SK-N-SH (cell line): Measurements from ENCODE around the gene MRPL36. TPM values are rescaled to one million over a fixed set of nuclear protein-coding genes. Genes with fewer than 3 reads are reported as not detected.

Source experiments
- CTCF ChIA-PET: fragments of 300-600, 350-600 bp; formaldehyde crosslinking; extraction: SDS; loops from one replicate; lab custom pipeline; 2021; lab: Yijun Ruan, JAX
- POLR2A ChIA-PET: fragments of 350-600 bp; sonication (Branson Sonifier 250); formaldehyde crosslinking; extraction: SDS; loops from one replicate; lab custom pipeline; 2020; ENCODE audit warnings: antibody characterized with exemption, inconsistent platforms; lab: Yijun Ruan, JAX
- DNase-seq: peaks from one replicate; pipeline ENCODE4 v3.0.0; 2012
- H2AFZ ChIP-seq: fragments of 200-600 bp; sonication (generic); 2 replicates; pipeline ENCODE4 v1.8.1; 2016; ENCODE audit warnings: antibody characterized with exemption, mild to moderate bottlenecking, low read depth
- H3F3A ChIP-seq: fragments of 200-600 bp; sonication (generic); replicated peaks from 2 replicates; pipeline ENCODE3; 2016; ENCODE audit warnings: antibody characterized with exemption, mild to moderate bottlenecking; ENCODE audit not compliant: insufficient read depth
- H3K27ac ChIP-seq, 2 experiments: fragments of 200-500 bp in 1 of 2; fragments of 200-600 bp in 1 of 2; sonication (Bioruptor generic) in 1 of 2; sonication (generic), shearing (Covaris generic) in 1 of 2; 2 replicates each; pipeline versions ENCODE4 v1.5.1 to v1.6.1; 2014 to 2016; ENCODE audit warnings: low read depth in 2 of 2, inconsistent platforms in 1 of 2, low read length in 1 of 2, mild to moderate bottlenecking in 1 of 2, mixed read lengths in 1 of 2
- H3K27me3 ChIP-seq: fragments of 200-600 bp; sonication (generic), shearing (Covaris generic); 2 replicates; pipeline ENCODE4 v1.6.1; 2016; ENCODE audit warnings: mixed run types; ENCODE audit not compliant: insufficient read depth
- H3K36me3 ChIP-seq, 2 experiments: fragments of 200-500 bp in 1 of 2; fragments of 200-600 bp in 1 of 2; sonication (Bioruptor generic) in 1 of 2; sonication (generic) in 1 of 2; replicated peaks in 1 of 2; 2 replicates each; pipeline versions ENCODE3 to v1.5.1; 2014 to 2016; ENCODE audit warnings: low read length in 1 of 2, mild to moderate bottlenecking in 1 of 2; ENCODE audit not compliant: insufficient read depth in 2 of 2, control insufficient read depth in 1 of 2
- H3K4me1 ChIP-seq, 2 experiments: fragments of 200-500 bp in 1 of 2; fragments of 200-600 bp in 1 of 2; sonication (Bioruptor generic) in 1 of 2; sonication (generic), shearing (Covaris generic) in 1 of 2; 2 replicates each; pipeline versions ENCODE4 v1.5.1 to v1.6.1; 2014 to 2016; ENCODE audit warnings: low read depth in 1 of 2, low read length in 1 of 2, mixed run types in 1 of 2; ENCODE audit not compliant: insufficient read depth in 2 of 2, control insufficient read depth in 1 of 2
- H3K4me2 ChIP-seq: fragments of 200-600 bp; sonication (generic), shearing (Covaris generic); 2 replicates; pipeline ENCODE4 v1.6.1; 2017; ENCODE audit warnings: mixed run types
- H3K4me3 ChIP-seq, 2 experiments: fragments of 200-500 bp in 1 of 2; fragments of 200-600 bp in 1 of 2; sonication (Bioruptor generic) in 1 of 2; sonication (generic), shearing (Covaris generic) in 1 of 2; 2 replicates each; pipeline versions ENCODE4 v1.5.1 to v1.8.1; 2014 to 2016; ENCODE audit warnings: low read depth in 2 of 2, inconsistent platforms in 1 of 2, low read length in 1 of 2, mild to moderate bottlenecking in 1 of 2, mixed read lengths in 1 of 2, moderate library complexity in 1 of 2
- H3K79me2 ChIP-seq: fragments of 200-600 bp; sonication (generic); 2 replicates; pipeline ENCODE4 v1.8.1; 2017; ENCODE audit warnings: mild to moderate bottlenecking; ENCODE audit not compliant: insufficient read depth
- H3K9ac ChIP-seq: fragments of 200-600 bp; sonication (generic); 2 replicates; pipeline ENCODE4 v1.6.1; 2017; ENCODE audit warnings: mixed run types
- H3K9me2 ChIP-seq: fragments of 200-600 bp; sonication (generic); 2 replicates; pipeline ENCODE4 v1.6.1; 2017; ENCODE audit warnings: mixed run types
- H3K9me3 ChIP-seq: fragments of 200-600 bp; sonication (generic); 2 replicates; pipeline ENCODE4 v1.6.1; 2017; ENCODE audit warnings: mixed run types, mild to moderate bottlenecking, moderate library complexity
- H4K20me1 ChIP-seq: fragments of 200-600 bp; sonication (generic); 2 replicates; pipeline ENCODE4 v1.6.1; 2017; ENCODE audit warnings: mild to moderate bottlenecking, mixed run types; ENCODE audit not compliant: insufficient read depth
- CHD2 ChIP-seq: fragments of 150-350 bp; IDR thresholded peaks from 2 replicates; pipeline ENCODE4 v1.6.1; 2018; ENCODE audit warnings: low read length; ENCODE audit not compliant: partially characterized antibody
- EZH2phosphoT487 ChIP-seq: fragments of 200-600 bp; sonication (generic); IDR thresholded peaks from 2 replicates; pipeline ENCODE4 v1.6.1; 2017; ENCODE audit warnings: low read depth, mixed run types, mild to moderate bottlenecking, antibody characterized with exemption, moderate library complexity, borderline replicate concordance
- FOSL2 ChIP-seq: IDR thresholded peaks from 2 replicates; pipeline ENCODE4 v1.4.0; 2012; ENCODE audit warnings: low read depth, mild to moderate bottlenecking, moderate library complexity, borderline replicate concordance
- FOXJ3 ChIP-seq: sonication (generic); formaldehyde crosslinking; IDR thresholded peaks from 2 replicates; pipeline ENCODE4 v1.5.1; 2020; ENCODE audit warnings: mild to moderate bottlenecking, missing genetic modification reagents
- RCOR1 ChIP-seq: fragments of 150-350 bp; IDR thresholded peaks from 2 replicates; pipeline ENCODE4 v1.6.1; 2017; ENCODE audit warnings: antibody characterized with exemption, low read length
- REST ChIP-seq: IDR thresholded peaks from 2 replicates; pipeline ENCODE4 v1.6.1; 2012; ENCODE audit warnings: mild to moderate bottlenecking, low read depth, low read length, moderate library complexity
- RXRA ChIP-seq: IDR thresholded peaks from 2 replicates; pipeline ENCODE4 v1.4.0; 2012; ENCODE audit warnings: low read depth, mild to moderate bottlenecking, borderline replicate concordance
- TAF1 ChIP-seq: IDR thresholded peaks from 2 replicates; pipeline ENCODE4 v1.6.1; 2012; ENCODE audit warnings: low read depth, mild to moderate bottlenecking, low read length, moderate library complexity, borderline replicate concordance
- TEAD4 ChIP-seq: IDR thresholded peaks from 2 replicates; pipeline ENCODE4 v1.4.0; 2012; ENCODE audit warnings: mild to moderate bottlenecking, borderline replicate concordance; ENCODE audit not compliant: insufficient read depth
- YY1 ChIP-seq: IDR thresholded peaks from 2 replicates; pipeline ENCODE4 v1.4.0; 2012; ENCODE audit warnings: low read depth, mild to moderate bottlenecking
- WGBS: methylation state at CpG from one replicate; pipeline ENCODE4 v1.1.6; 2017; ENCODE audit warnings: low lambda C conversion rate; 5-methylcytosine and 5-hydroxymethylcytosine counted together
- polyA plus RNA-seq, 3 experiments: library from polyadenylated mRNA; depleted of rRNA; stranded (reverse); fragments of >200 nt; gene quantifications; 2 replicates each; pipeline ENCODE4 v1.2.3, GENCODE V29; 2012
- TF ChIP-seq, protein P1 (sequence below): fragments of 150-350 bp; IDR thresholded peaks from 2 replicates; pipeline ENCODE4 v1.6.1; 2016; ENCODE audit warnings: mild to moderate bottlenecking, low read depth, low read length

The MRPL36 gene
- polyA plus RNA-seq, 1 of the 3 experiments (the other 2 are of a cell fraction) = 78.4 TPM

GRCh38 chr5:1810581-1811101 is 11.0 kb upstream of the MRPL36 start:
- Histone ChIP-seq H3K4me1 (no peaks in the 10 kb centered on the region), H3K27ac (no peak overlapping the region), H3K9ac (no peak overlapping the region), H3K9me3 (no peaks in the 10 kb centered on the region), H3K4me2 (no peak overlapping the region), H3F3A (no peaks in the 10 kb centered on the region), H3K4me3 (no peak overlapping the region), H3K79me2 (peaks cover 29% of the 10 kb centered on the region; the same call in 1 of the 2 replicates), H2AFZ (no peak overlapping the region), H3K36me3 (peaks cover 35 to 92% of the 10 kb centered on the region in 2 experiments), H3K27me3 (no peaks in the 10 kb centered on the region), H4K20me1 (no peaks in the 10 kb centered on the region; the same call in 1 of the 2 replicates), H3K9me2 (no peaks in the 10 kb centered on the region)
- no peak for DNase-seq
- TF ChIP-seq TAF1 = no peak
- no peak for TF ChIP-seq REST
- TF ChIP-seq EZH2phosphoT487 = no peak
- no peak for TF ChIP-seq YY1
- TF ChIP-seq FOSL2 = no peak
- TF ChIP-seq FOXJ3 (CRISPR knock-in tag) = no peak
- TF ChIP-seq RCOR1 = no peak
- TF ChIP-seq RXRA = no peak
- TF ChIP-seq CHD2 = no peak
- TF ChIP-seq, protein P1, sequence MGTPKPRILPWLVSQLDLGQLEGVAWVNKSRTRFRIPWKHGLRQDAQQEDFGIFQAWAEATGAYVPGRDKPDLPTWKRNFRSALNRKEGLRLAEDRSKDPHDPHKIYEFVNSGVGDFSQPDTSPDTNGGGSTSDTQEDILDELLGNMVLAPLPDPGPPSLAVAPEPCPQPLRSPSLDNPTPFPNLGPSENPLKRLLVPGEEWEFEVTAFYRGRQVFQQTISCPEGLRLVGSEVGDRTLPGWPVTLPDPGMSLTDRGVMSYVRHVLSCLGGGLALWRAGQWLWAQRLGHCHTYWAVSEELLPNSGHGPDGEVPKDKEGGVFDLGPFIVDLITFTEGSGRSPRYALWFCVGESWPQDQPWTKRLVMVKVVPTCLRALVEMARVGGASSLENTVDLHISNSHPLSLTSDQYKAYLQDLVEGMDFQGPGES = no peak
- POLR2A ChIA-PET = no interaction called here
- WGBS = 95% methylated on average over 10 of the region's 10 CpGs
- CTCF ChIA-PET = interaction anchor here (0.7 kb wide), 1 partner anchor 18 kb away, joined by 3 read pairs; no protein-coding TSS in a partner anchor

- H3K4me1 ChIP-seq = no peaks in the 10 kb centered on the region
- POLR2A ChIA-PET = no interaction called here
- WGBS = 92% methylated on average over 24 of the region's 32 CpGs
- TF ChIP-seq TEAD4 (no peak), TAF1 (no peak), FOSL2 (no peak)
- TF ChIP-seq, all 33 proteins: peak for 0
- Histone ChIP-seq H3K4me3 (no peak overlapping the region), H3K4me2 (no peak overlapping the region), H3K79me2 (peaks cover 35% of the 10 kb centered on the region; the same call in 1 of the 2 replicates), H3K9me2 (no peaks in the 10 kb centered on the region), H3K9me3 (no peaks in the 10 kb centered on the region), H2AFZ (no peak overlapping the region), H3K36me3 (peaks cover 39 to 89% of the 10 kb centered on the region in 2 experiments), H3F3A (no peaks in the 10 kb centered on the region), H3K27me3 (no peaks in the 10 kb centered on the region), H3K27ac (no peak overlapping the region), H3K9ac (no peak overlapping the region), H4K20me1 (no peaks in the 10 kb centered on the region; the same call in 1 of the 2 replicates)
- no peak for DNase-seq
- CTCF ChIA-PET = no interaction called here
Observed at GRCh38 chr5:1809416-1810035, 9.9 kb upstream of the MRPL36 start.
